Measurements from ENCODE around the gene TBATA. TPM values are rescaled to one million over a fixed set of nuclear protein-coding genes. Genes with fewer than 3 reads are reported as not detected.
A peak's percentile ranks its signal among the peaks of the same experiment; 100 is the strongest.

The TBATA gene
- total RNA-seq, 2 donors from 2014 or later = not detected

DNA sequence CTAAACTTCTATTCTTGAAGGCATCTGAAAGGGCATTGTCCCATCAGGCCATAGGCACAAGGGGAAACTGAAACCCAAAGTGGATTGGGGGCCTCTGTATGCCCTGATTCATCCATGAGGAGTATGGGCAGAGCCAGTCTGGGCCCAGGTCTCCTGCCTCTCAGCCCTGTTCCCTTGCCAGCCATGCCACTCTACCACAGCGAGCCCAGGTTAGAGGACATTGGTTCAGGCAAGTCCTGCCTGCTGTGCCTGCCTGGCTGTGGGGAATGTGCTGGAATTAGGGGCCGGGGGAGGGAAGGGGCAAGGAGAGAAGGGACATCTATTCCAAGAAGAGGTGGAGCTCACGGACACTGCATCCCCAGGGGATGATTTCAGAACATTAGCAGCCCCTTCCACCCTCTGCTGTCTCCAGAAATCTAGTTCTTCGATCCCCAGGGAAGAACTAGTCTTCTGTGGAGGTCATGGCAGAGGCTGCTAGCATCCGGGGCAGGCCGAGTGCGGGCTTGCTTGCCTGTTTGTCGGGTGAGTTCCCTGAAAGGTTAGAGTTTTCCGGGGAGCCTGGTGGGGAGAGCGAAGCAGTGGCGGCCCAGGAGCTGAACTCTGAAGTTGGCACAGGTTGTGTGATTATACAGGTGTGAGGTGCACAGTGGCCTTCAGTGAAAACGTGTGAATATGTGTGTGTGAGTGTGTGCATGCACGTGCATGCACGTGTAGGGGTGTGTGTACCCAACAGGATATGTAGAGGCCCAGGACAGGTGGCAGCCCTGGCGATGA lies 37.8 kb downstream of the TBATA start:
- H3K36me3 ChIP-seq (ENCODE audit: control insufficient read depth, insufficient read depth, low read length) = no peaks in the 10 kb centered on the region

DNA sequence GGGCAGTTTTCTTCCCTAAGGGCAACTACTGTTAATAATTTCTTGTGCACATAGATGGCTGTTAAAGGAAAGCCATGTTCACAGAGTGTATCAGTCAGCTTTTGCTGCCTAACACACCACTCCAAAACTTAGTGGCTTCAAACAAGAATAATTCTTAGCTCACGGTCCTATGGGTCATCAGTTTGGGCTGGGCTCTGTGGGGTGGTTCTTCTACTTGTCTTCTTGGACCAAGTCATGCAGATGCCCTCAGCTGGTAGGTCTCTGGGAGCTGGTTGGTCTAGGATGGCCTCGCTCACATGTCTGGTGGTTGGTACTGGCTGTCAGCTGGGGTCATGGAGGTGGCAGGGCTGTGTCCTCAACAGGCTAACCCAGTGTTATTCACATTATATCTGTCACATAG lies 39.6 kb downstream of the TBATA start:
- Mint-ChIP-seq H3K4me1 (peaks cover 6% of the 10 kb centered on the region), H3K4me3 (no peak overlapping the region), H3K27ac (no peak overlapping the region), H3K36me3 (ENCODE audit: low read depth) (no peaks in the 10 kb centered on the region), H3K27me3 (ENCODE audit: insufficient read depth) (no peaks in the 10 kb centered on the region), H3K9me3 (peaks cover 2% of the 10 kb centered on the region)
- TF ChIP-seq, protein P1, sequence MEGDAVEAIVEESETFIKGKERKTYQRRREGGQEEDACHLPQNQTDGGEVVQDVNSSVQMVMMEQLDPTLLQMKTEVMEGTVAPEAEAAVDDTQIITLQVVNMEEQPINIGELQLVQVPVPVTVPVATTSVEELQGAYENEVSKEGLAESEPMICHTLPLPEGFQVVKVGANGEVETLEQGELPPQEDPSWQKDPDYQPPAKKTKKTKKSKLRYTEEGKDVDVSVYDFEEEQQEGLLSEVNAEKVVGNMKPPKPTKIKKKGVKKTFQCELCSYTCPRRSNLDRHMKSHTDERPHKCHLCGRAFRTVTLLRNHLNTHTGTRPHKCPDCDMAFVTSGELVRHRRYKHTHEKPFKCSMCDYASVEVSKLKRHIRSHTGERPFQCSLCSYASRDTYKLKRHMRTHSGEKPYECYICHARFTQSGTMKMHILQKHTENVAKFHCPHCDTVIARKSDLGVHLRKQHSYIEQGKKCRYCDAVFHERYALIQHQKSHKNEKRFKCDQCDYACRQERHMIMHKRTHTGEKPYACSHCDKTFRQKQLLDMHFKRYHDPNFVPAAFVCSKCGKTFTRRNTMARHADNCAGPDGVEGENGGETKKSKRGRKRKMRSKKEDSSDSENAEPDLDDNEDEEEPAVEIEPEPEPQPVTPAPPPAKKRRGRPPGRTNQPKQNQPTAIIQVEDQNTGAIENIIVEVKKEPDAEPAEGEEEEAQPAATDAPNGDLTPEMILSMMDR (conservative IDR thresholded peaks at IDR 0.05) = no peak
- Histone ChIP-seq H3K9me3 (ENCODE audit: control insufficient read depth, low read length) (no peaks in the 10 kb centered on the region), H3K27me3 (ENCODE audit: control insufficient read depth, insufficient read depth, low read length, poor library complexity, severe bottlenecking) (no peaks in the 10 kb centered on the region), H3K4me1 (ENCODE audit: control insufficient read depth, insufficient read depth, low read length) (no peaks in the 10 kb centered on the region), H3K27ac (ENCODE audit: low read depth, low read length) (no peak overlapping the region), H3K4me3 (ENCODE audit: low read length) (no peak overlapping the region), H3K36me3 (ENCODE audit: control insufficient read depth, insufficient read depth, low read length) (no peaks in the 10 kb centered on the region), H3K9ac (ENCODE audit: extremely low read depth, low read length, poor library complexity, severe bottlenecking) (no peak overlapping the region)
- WGBS, 2 experiments (ENCODE audit: insufficient coverage in 1 of 2, insufficient read length in 1 of 2) = 82 to 100% methylated on average over 2 of the region's 2 CpGs
- no peak for DNase-seq

More for the DNA sequence above, 37.8 kb downstream of the TBATA start:
- Histone ChIP-seq H3K4me3 (ENCODE audit: low read length) (no peak overlapping the region), H3K27me3 (ENCODE audit: control insufficient read depth, insufficient read depth, low read length, poor library complexity, severe bottlenecking) (no peaks in the 10 kb centered on the region), H3K4me1 (ENCODE audit: control insufficient read depth, insufficient read depth, low read length) (no peaks in the 10 kb centered on the region), H3K9ac (ENCODE audit: extremely low read depth, low read length, poor library complexity, severe bottlenecking) (no peak overlapping the region), H3K9me3 (ENCODE audit: control insufficient read depth, low read length) (no peaks in the 10 kb centered on the region), H3K27ac (ENCODE audit: low read depth, low read length) (no peak overlapping the region)
- WGBS, 2 experiments (ENCODE audit: insufficient coverage in 1 of 2, insufficient read length in 1 of 2) = 74 to 83% methylated on average over 8 to 15 of the region's 15 CpGs
- TF ChIP-seq, protein P1 (conservative IDR thresholded peaks at IDR 0.05) = no peak
- no peaks in the 10 kb centered on the region for H3K27me3 Mint-ChIP-seq (ENCODE audit: insufficient read depth)
- H3K27ac Mint-ChIP-seq = no peak overlapping the region
- no peaks in the 10 kb centered on the region for H3K36me3 Mint-ChIP-seq (ENCODE audit: low read depth)
- H3K4me1 Mint-ChIP-seq = peaks cover 6% of the 10 kb centered on the region
- H3K4me3 Mint-ChIP-seq = no peak overlapping the region
- peaks cover 2% of the 10 kb centered on the region for H3K9me3 Mint-ChIP-seq
- DNase-seq = no peak

DNA sequence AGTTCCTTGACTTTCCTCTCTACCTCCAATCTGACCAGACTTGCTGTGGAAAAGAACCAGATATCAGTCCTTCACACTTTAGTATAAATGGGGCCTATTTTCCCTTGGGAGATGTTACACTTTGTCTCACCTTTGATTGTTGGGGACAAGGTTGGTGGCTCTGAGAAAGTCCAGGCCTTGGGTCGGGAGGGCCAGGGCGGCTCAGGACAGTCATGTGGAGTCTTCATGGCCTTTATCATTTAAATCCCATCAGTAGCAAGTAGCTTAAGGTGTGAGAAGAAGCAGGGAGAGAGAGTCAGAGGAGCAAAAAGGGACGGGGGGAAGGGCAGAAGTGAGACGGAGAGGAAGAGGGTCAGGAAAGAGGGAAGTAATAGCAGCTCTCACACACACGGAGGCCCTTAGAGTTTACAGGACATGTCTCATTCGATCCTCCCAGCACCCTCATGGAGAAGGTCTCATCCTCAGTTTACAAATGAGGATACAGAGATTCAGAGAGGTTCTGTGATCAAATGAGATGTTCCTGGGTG lies 40.5 kb downstream of the TBATA start:
- TF ChIP-seq, protein P1 (conservative IDR thresholded peaks at IDR 0.05) = no peak
- H3K36me3 Mint-ChIP-seq (ENCODE audit: low read depth) = no peaks in the 10 kb centered on the region
- H3K4me1 Mint-ChIP-seq = peaks cover 6% of the 10 kb centered on the region
- H3K27ac Mint-ChIP-seq = peak overlapping the region; percentile 1
- Histone ChIP-seq H3K4me3 (ENCODE audit: low read length) (no peak overlapping the region), H3K36me3 (ENCODE audit: control insufficient read depth, insufficient read depth, low read length) (no peaks in the 10 kb centered on the region), H3K4me1 (ENCODE audit: control insufficient read depth, insufficient read depth, low read length) (no peaks in the 10 kb centered on the region), H3K27ac (ENCODE audit: low read depth, low read length) (no peak overlapping the region), H3K27me3 (ENCODE audit: control insufficient read depth, insufficient read depth, low read length, poor library complexity, severe bottlenecking) (no peaks in the 10 kb centered on the region), H3K9me3 (ENCODE audit: control insufficient read depth, low read length) (no peaks in the 10 kb centered on the region), H3K9ac (ENCODE audit: extremely low read depth, low read length, poor library complexity, severe bottlenecking) (no peak overlapping the region)
- WGBS, 2 experiments (ENCODE audit: insufficient coverage in 1 of 2, insufficient read length in 1 of 2) = 44 to 51% methylated on average over 4 to 6 of the region's 6 CpGs
- no peak for DNase-seq
- peaks cover 2% of the 10 kb centered on the region for H3K9me3 Mint-ChIP-seq
- no peaks in the 10 kb centered on the region for H3K27me3 Mint-ChIP-seq (ENCODE audit: insufficient read depth)
- H3K4me3 Mint-ChIP-seq = no peak overlapping the region
